Heart right ventricle (tissue), 16 donors: Measurements from ENCODE around the gene ADCY7. TPM values are rescaled to one million over a fixed set of nuclear protein-coding genes. Genes with fewer than 3 reads are reported as not detected.
A peak's percentile ranks its signal among the peaks of the same experiment; 100 is the strongest.

Source experiments
- ATAC-seq, 8 donors: fragments of 200-7000 bp; cut with Tn5 transposase; one replicate each; pipeline ENCODE4 v1.9.1; 2020; ENCODE audit warnings: mild to moderate bottlenecking in 8 of 8, moderate library complexity in 8 of 8, moderate number of reproducible peaks in 1 of 8
- DNase-seq, 2 donors: peaks; one replicate each; pipeline ENCODE4 v3.0.0-alpha.2; 2020
- H3K27ac ChIP-seq, 10 donors: fragments of 200-600 bp; sonication (generic) in 2 of 10; one replicate each; pipeline versions ENCODE4 v1.5.0 to v1.8.0; 2020 to 2022; ENCODE audit warnings: mild to moderate bottlenecking in 3 of 10
- H3K27me3 ChIP-seq, 7 donors: fragments of 200-600 bp; one replicate each; pipeline ENCODE4 v1.8.0; 2021 to 2022; ENCODE audit warnings: mild to moderate bottlenecking in 2 of 7
- H3K36me3 ChIP-seq, 9 donors: fragments of 200-600 bp; sonication (generic) in 1 of 9; one replicate each; pipeline versions ENCODE4 v1.5.0 to v1.8.0; 2020 to 2022; ENCODE audit warnings: mild to moderate bottlenecking in 2 of 9
- H3K4me1 ChIP-seq, 9 donors: fragments of 200-600 bp; sonication (generic) in 1 of 9; one replicate each; pipeline versions ENCODE4 v1.5.0 to v1.8.0; 2020 to 2022; ENCODE audit warnings: mild to moderate bottlenecking in 4 of 9
- H3K4me3 ChIP-seq, 10 donors: fragments of 200-600 bp; sonication (generic) in 2 of 10; one replicate each; pipeline versions ENCODE4 v1.5.0 to v1.8.0; 2020 to 2022; ENCODE audit warnings: mild to moderate bottlenecking in 7 of 10, moderate library complexity in 2 of 10
- H3K9me3 ChIP-seq, 11 donors: fragments of 200-600 bp in 10 of 11; sonication (generic) in 2 of 11; one replicate each; pipeline versions ENCODE4 v1.5.0 to v1.8.0; 2013 to 2022; ENCODE audit warnings: mild to moderate bottlenecking in 2 of 11, control low read depth in 1 of 11, moderate library complexity in 1 of 11
- WGBS, 2 donors: extraction: QIAGEN DNeasy Blood & Tissue Kit; methylation state at CpG; one replicate each; pipeline ENCODE4 v1.1.7; 2013; ENCODE audit warnings: inconsistent platforms in 1 of 2; 5-methylcytosine and 5-hydroxymethylcytosine counted together
- intact Hi-C, 10 donors: fragments of 100-400 bp; cut with DNase I; formaldehyde crosslinking; loops; one replicate each; pipeline versions ENCODE4 v1.11.1 to v1.14.2; 2022
- polyA plus RNA-seq, 2 donors: library from polyadenylated mRNA; stranded (reverse); fragments of 200-250 nt; gene quantifications; one replicate each; pipeline ENCODE4 v1.2.3, GENCODE V29; 2013
- total RNA-seq, 10 donors: library from RNA; stranded (reverse); fragmentation: NEBNext Ultra II Directional in 3 of 10; extraction: Animal tissue kit (Norgen Biotek cat#: 25700) in 3 of 10; gene quantifications; one replicate each; pipeline versions ENCODE4 v1.2.1 to v1.2.4, GENCODE V29; 2021 to 2023
- TF ChIP-seq, protein P1 (sequence below), 9 donors: fragments of 200-600 bp; sonication (generic) in 2 of 9; IDR thresholded peaks; one replicate each; pipeline versions ENCODE4 v1.5.0 to v1.8.0; 2021 to 2022; ENCODE audit warnings: antibody characterized with exemption in 9 of 9, mild to moderate bottlenecking in 5 of 9, moderate library complexity in 1 of 9
- donor health status: Arrhythmogenic right ventricular cardiomyopathy.
- donor health status: ischemic (EF 13 %, LVEDD 7.1; RV severe dilation, severe dysfunction).
- donor health status: healthy with polysubstance abuse.
- donor health status: DM: no; HTN: yes; CAD: no.
- donor health status: DM: no; HTN: no; CAD: no.
- donor health status: ischemic (EF 25% LVEDD 6.9; RV normal size, moderate dysfunction).
- donor health status: ischemic (EF 25% LVEDD 5.7; RV mildly dilated, moderate dysfunction).
- donor health status: healthy.
- donor health status: DM: yes; HTN: yes; CAD: no.
- donor health status: Ischemic cardiomyopathy.
- donor health status: ischemic (EF 35%, LVEDD 5.7; RV mildly dilated, moderate dysfunction).
- donor health status: nonischemic (EF 11% LVEDD 7.7; RV severe dilation, severe dysfunction).
- donor health status: DM: yes; HTN: yes; CAD: no.
- donor health status: PGD.
- donor health status: ischemic (EF 29% LVEDD 5.4; RV normal size, mild dysfunction).
- donor health status: nonischemic (EF 23%, LVEDD 6.1; RV moderate dilation, normal function).

Gene ADCY7
- total and polyA plus RNA-seq, 12 donors = 2.2 to 25.5 (median 4.7) TPM

DNA sequence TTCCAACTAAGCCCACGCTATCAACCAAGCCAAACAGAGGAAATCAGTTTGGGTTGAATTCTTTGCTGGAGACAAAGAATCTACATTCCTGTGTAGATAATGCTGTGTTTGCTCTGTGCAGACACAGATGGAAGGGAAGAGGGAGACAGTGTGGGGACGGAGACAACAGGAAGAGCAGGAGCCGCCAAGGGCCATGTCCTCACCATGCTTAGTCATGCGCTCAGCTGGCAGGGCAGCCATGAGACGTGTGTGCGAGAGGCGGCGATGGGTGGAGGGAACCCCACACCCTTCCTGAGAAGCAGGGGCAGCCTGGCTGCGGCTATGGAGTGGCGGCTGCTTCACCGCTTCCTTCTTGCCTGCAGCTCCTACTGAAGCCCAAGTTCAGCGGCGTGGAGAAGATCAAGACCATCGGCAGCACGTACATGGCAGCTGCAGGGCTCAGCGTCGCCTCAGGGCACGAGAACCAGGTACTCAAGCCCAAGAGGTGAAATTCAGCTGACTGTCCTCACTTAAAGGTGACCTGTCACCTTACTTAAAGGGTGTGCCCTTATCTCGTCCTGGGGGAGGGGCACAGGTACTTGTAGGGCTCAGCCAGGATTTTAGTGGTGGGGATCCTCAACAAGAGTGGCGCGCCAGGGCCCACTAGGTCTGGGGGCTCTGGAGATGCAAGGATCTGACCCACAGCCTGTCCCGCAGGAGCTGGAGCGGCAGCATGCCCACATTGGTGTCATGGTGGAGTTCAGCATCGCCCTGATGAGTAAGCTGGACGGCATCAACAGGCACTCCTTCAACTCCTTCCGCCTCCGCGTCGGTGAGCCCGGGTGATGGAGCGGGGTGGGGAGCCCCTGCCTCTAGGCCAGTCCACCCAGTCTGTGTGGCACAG, 47.5 kb downstream of the ADCY7 start:
- Histone ChIP-seq H3K27me3 (no peaks in the 10 kb centered on the region), H3K9me3 (no peaks in the 10 kb centered on the region), H3K4me3 (no peak overlapping the region), H3K36me3 (peaks cover 0 to 100% (median 30%) of the 10 kb centered on the region in 9 donors), H3K27ac (peak overlapping the region in 5 of 10 donors; percentile 7 to 61 (median 29)), H3K4me1 (peaks cover 0 to 21% (median 2%) of the 10 kb centered on the region in 9 donors)
- TF ChIP-seq, protein P1, sequence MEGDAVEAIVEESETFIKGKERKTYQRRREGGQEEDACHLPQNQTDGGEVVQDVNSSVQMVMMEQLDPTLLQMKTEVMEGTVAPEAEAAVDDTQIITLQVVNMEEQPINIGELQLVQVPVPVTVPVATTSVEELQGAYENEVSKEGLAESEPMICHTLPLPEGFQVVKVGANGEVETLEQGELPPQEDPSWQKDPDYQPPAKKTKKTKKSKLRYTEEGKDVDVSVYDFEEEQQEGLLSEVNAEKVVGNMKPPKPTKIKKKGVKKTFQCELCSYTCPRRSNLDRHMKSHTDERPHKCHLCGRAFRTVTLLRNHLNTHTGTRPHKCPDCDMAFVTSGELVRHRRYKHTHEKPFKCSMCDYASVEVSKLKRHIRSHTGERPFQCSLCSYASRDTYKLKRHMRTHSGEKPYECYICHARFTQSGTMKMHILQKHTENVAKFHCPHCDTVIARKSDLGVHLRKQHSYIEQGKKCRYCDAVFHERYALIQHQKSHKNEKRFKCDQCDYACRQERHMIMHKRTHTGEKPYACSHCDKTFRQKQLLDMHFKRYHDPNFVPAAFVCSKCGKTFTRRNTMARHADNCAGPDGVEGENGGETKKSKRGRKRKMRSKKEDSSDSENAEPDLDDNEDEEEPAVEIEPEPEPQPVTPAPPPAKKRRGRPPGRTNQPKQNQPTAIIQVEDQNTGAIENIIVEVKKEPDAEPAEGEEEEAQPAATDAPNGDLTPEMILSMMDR (IDR thresholded peaks at IDR 0.05) = no peak
- DNase-seq (peak; percentile 44 to 70), ATAC-seq (peak; percentile 24 to 83 (median 68))
- intact Hi-C loops = loop anchor here in 1 of 10 donors (5.0 kb wide), 1 partner anchor 67 kb away; no protein-coding TSS in a partner anchor
- WGBS, 2 donors = 78 to 79% methylated on average over 31 of the region's 31 CpGs

DNA sequence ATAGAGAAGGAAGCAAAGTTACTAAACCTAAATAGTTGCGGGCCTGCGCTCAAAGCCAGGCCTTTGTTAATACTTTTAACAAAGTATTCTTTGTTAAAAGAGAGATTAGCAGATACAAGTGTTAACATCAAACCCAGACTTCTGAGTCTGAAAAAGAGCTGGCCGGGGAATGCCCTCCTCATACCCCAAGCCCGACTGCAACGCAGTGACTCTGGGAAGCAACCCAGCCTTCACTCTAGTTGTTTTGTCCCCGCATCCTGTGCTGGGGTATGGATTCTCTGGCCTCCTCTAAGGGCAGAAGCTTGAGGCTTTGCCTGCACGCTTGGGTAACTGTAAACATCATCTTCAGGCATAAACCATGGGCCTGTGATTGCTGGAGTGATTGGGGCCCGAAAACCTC, 48.3 kb downstream of the ADCY7 start:
- TF ChIP-seq, protein P1 (IDR thresholded peaks at IDR 0.05) = no peak
- peaks cover 0 to 100% (median 37%) of the 10 kb centered on the region in 9 donors for H3K36me3 ChIP-seq
- H3K27ac ChIP-seq = peak overlapping the region in 2 of 10 donors; percentile 44 to 53
- 87 to 89% methylated on average over 8 of the region's 8 CpGs for WGBS, 2 donors
- intact Hi-C loops = loop anchor here in 1 of 10 donors (5.0 kb wide), 1 partner anchor 67 kb away; no protein-coding TSS in a partner anchor
- H3K27me3 ChIP-seq = no peaks in the 10 kb centered on the region
- H3K4me3 ChIP-seq = no peak overlapping the region
- ATAC-seq (no peak), DNase-seq (no peak)
- peaks cover 0 to 18% (median 2%) of the 10 kb centered on the region in 9 donors for H3K4me1 ChIP-seq
- no peaks in the 10 kb centered on the region for H3K9me3 ChIP-seq

DNA sequence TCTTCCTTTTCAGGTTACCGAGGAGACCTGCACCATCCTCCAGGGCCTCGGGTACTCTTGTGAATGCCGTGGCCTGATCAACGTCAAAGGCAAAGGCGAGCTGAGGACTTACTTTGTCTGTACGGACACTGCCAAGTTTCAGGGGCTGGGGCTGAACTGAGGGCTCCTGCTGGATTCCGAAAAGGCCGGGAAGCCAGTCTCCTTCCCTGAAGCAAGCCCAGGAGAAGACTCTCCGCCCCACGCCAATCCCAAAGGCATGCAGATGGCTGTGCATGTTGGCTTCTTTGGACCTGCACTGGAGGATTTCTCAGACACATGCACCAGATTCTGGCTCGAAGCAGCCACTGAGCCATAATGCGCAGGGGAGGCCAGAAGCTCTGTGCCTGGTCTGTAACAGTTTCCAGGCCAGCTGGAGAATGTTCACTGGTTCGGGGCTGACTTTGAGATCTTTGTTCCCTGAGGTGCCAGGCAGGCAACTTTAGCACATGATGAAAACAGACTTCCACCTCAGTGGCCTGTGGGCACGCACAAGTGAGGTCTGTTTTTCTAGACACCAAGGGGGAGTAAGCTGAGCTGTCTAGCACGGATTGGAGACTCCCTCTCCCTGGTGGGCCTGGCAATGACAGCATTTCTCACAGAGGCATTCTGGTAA, 49.1 kb downstream of the ADCY7 start:
- peaks cover 0 to 100% (median 46%) of the 10 kb centered on the region in 9 donors for H3K36me3 ChIP-seq
- ATAC-seq = peak in 1 of 8 donors; percentile 2
- peak overlapping the region in 2 of 10 donors; percentile 26 to 44 for H3K27ac ChIP-seq
- intact Hi-C loops = no loop called here
- 80 to 85% methylated on average over 15 of the region's 15 CpGs for WGBS, 2 donors
- peaks cover 0 to 17% (median 0%) of the 10 kb centered on the region in 9 donors for H3K4me1 ChIP-seq
- no peaks in the 10 kb centered on the region for H3K27me3 ChIP-seq
- DNase-seq = no peak
- TF ChIP-seq, protein P1 (IDR thresholded peaks at IDR 0.05) = no peak
- no peaks in the 10 kb centered on the region for H3K9me3 ChIP-seq
- no peak overlapping the region for H3K4me3 ChIP-seq

DNA sequence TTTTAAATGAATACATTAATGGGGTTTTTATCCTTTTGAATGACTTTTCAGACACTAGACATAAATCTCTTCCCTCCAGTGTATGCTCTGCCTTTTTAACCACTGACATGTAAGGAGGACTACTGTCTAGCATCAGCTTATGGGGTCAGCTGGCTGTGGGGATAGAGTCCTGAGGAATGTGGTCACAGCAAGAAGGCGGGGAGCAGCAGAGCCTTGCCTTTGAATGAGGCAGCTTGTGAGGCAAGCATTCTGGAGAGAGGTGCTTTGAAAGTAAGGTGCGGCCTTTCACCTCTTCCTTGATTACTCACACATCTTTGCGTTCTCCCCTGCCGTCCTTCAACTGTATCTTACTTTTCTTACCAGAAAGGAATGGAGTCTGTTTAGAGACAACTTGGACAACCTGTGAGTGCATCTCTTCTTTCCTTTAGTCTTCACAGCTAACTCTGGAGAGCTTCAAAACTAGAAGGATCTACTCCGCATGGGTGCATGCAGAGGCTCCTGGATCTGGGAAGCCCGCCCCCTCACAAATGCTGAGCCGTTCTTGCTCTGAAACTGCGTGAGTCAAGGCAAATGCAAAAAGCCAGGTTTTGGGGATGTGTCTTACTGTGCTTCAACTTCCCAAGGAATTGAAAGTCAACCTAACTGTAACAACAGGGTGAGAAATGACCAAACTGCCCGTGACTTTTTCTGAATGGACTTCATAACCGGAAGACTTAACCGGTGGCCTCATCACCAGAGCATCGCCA, 49.9 kb downstream of the ADCY7 start:
- WGBS, 2 donors = 89 to 94% methylated on average over 12 of the region's 12 CpGs
- H3K36me3 ChIP-seq = peaks cover 0 to 100% (median 53%) of the 10 kb centered on the region in 9 donors
- intact Hi-C loops = no loop called here
- DNase-seq (no peak), ATAC-seq (no peak)
- H3K4me3 ChIP-seq = no peak overlapping the region
- no peaks in the 10 kb centered on the region for H3K9me3 ChIP-seq
- peak overlapping the region in 2 of 10 donors; percentile 26 to 44 for H3K27ac ChIP-seq
- TF ChIP-seq, protein P1 (IDR thresholded peaks at IDR 0.05) = no peak
- peaks cover 0 to 17% (median 0%) of the 10 kb centered on the region in 9 donors for H3K4me1 ChIP-seq
- H3K27me3 ChIP-seq = no peaks in the 10 kb centered on the region
